Activated T-cell treated with anti-CD3 and anti-CD28 coated beads for 48 hours (primary cell): Measurements from ENCODE around the gene DNAJC5.
A peak's percentile ranks its signal among the peaks of the same experiment; 100 is the strongest.
"Not testable (repeated sequence)": the region's sequence is repeated elsewhere in the genome, so short reads cannot be mapped to it uniquely, and the experiment has no call there.

Source experiments
- DNase-seq: peaks from one replicate; pipeline ENCODE4 v3.0.0-alpha.2; 2020; ENCODE audit warnings: low read depth

The DNAJC5 gene

GRCh38 chr20:63894358-63895201 is at the start of gene DNAJC5:
Gene DNAJC5, plus strand, starts transcription at chr20:63895126. Its CDS starts 33,220 bp downstream, at chr20:63928346.
- DNase-seq = peak; percentile 97

- no peak for DNase-seq
Measured at GRCh38 chr20:63846128-63846771, 48.7 kb upstream of the DNAJC5 start.

- no peak for DNase-seq
Measured at GRCh38 chr20:63846888-63847236, 48.1 kb upstream of the DNAJC5 start.

- no peak for DNase-seq
Measured at GRCh38 chr20:63847237-63848002, 47.5 kb upstream of the DNAJC5 start.

- no peak for DNase-seq
Measured at GRCh38 chr20:63848003-63848911, 46.7 kb upstream of the DNAJC5 start.

- peak; percentile 53 for DNase-seq
Measured at GRCh38 chr20:63850689-63851547, 44.0 kb upstream of the DNAJC5 start.

GRCh38 chr20:63851548-63851943 is 43.4 kb upstream of the DNAJC5 start:
- DNase-seq = not testable (repeated sequence)

- DNase-seq = not testable (repeated sequence)
Measured at GRCh38 chr20:63853733-63854068, 41.2 kb upstream of the DNAJC5 start.

GRCh38 chr20:63854069-63854765 is 40.7 kb upstream of the DNAJC5 start:
- DNase-seq = no peak

GRCh38 chr20:63854766-63855362 is 40.1 kb upstream of the DNAJC5 start:
- no peak for DNase-seq

GRCh38 chr20:63855363-63856097 is 39.4 kb upstream of the DNAJC5 start:
- no peak for DNase-seq

- no peak for DNase-seq
Measured at GRCh38 chr20:63856098-63856511, 38.8 kb upstream of the DNAJC5 start.

GRCh38 chr20:63857764-63858392 is 37.0 kb upstream of the DNAJC5 start:
- DNase-seq = no peak

- no peak for DNase-seq
Measured at GRCh38 chr20:63858393-63859165, 36.3 kb upstream of the DNAJC5 start.

- no peak for DNase-seq
Measured at GRCh38 chr20:63859166-63859699, 35.7 kb upstream of the DNAJC5 start.

- no peak for DNase-seq
Measured at GRCh38 chr20:63860325-63861051, 34.4 kb upstream of the DNAJC5 start.
